HEK293T (cell line): ENCODE results near the gene ENAH.
A peak's percentile ranks its signal among the peaks of the same experiment; 100 is the strongest.

Source experiments
- CTCF ChIA-PET: fragments of 350-600 bp; formaldehyde crosslinking; extraction: SDS; loops from one replicate; lab custom pipeline; 2021; ENCODE audit warnings: antibody characterized with exemption, inconsistent platforms; lab: Yijun Ruan, JAX
- POLR2A ChIA-PET: fragments of 350-600 bp; formaldehyde crosslinking; extraction: SDS; loops from one replicate; lab custom pipeline; 2020; ENCODE audit warnings: antibody characterized with exemption, inconsistent platforms; lab: Yijun Ruan, JAX
- DNase-seq: peaks from one replicate; pipeline ENCODE4 v3.0.0; 2012; ENCODE audit warnings: mixed read lengths; ENCODE audit errors: extremely low spot score
- ARNT ChIP-seq: fragments of 450-650 bp; IDR thresholded peaks from 2 replicates; pipeline ENCODE4 v1.6.1; 2017; ENCODE audit warnings: mild to moderate bottlenecking
- BHLHE40 ChIP-seq: fragments of 450-650 bp; IDR thresholded peaks from 2 replicates; pipeline ENCODE4 v1.6.1; 2016; ENCODE audit warnings: mild to moderate bottlenecking, moderate library complexity, borderline replicate concordance
- CTBP1 ChIP-seq: fragments of 450-650 bp; IDR thresholded peaks from 2 replicates; pipeline ENCODE4 v1.6.1; 2016; ENCODE audit warnings: borderline replicate concordance
- ELF4 ChIP-seq: fragments of 450-650 bp; IDR thresholded peaks from 2 replicates; pipeline ENCODE4 v1.6.1; 2017; ENCODE audit warnings: antibody characterized with exemption
- FOXA1 ChIP-seq: fragments of 450-650 bp; IDR thresholded peaks from 2 replicates; pipeline ENCODE4 v1.6.1; 2016; ENCODE audit warnings: mild to moderate bottlenecking
- FOXK2 ChIP-seq: fragments of 450-650 bp; IDR thresholded peaks from 2 replicates; pipeline ENCODE4 v1.6.1; 2016; ENCODE audit warnings: mild to moderate bottlenecking
- FOXM1 ChIP-seq: fragments of 450-650 bp; IDR thresholded peaks from 2 replicates; pipeline ENCODE4 v1.6.1; 2017; ENCODE audit warnings: mild to moderate bottlenecking, borderline replicate concordance
- HDGF ChIP-seq: fragments of 450-650 bp; IDR thresholded peaks from 2 replicates; pipeline ENCODE4 v1.6.1; 2017; ENCODE audit warnings: antibody characterized with exemption, borderline replicate concordance
- L3MBTL2 ChIP-seq: fragments of 450-650 bp; conservative IDR thresholded peaks from 2 replicates; pipeline ENCODE4 v1.6.1; 2016; ENCODE audit warnings: mild to moderate bottlenecking
- LEF1 ChIP-seq: fragments of 450-650 bp; IDR thresholded peaks from 2 replicates; pipeline ENCODE4 v1.6.1; 2017; ENCODE audit warnings: mild to moderate bottlenecking, borderline replicate concordance
- NFRKB ChIP-seq: fragments of 450-650 bp; IDR thresholded peaks from 2 replicates; pipeline ENCODE4 v1.6.1; 2016; ENCODE audit warnings: mild to moderate bottlenecking, moderate library complexity
- SP1 ChIP-seq: fragments of 450-650 bp; IDR thresholded peaks from 2 replicates; pipeline ENCODE4 v1.6.1; 2017
- SUZ12 ChIP-seq: fragments of 450-650 bp; IDR thresholded peaks from 2 replicates; pipeline ENCODE4 v1.6.1; 2016; ENCODE audit warnings: mild to moderate bottlenecking
- TARDBP ChIP-seq: fragments of 450-650 bp; IDR thresholded peaks from 2 replicates; pipeline ENCODE4 v1.6.1; 2016
- ZNF384 ChIP-seq: fragments of 450-650 bp; IDR thresholded peaks from 2 replicates; pipeline ENCODE4 v1.6.1; 2016
- TF ChIP-seq, protein P1 (sequence below): fragments of 450-650 bp; IDR thresholded peaks from 2 replicates; pipeline ENCODE4 v1.6.1; 2016

ENAH gene

DNA sequence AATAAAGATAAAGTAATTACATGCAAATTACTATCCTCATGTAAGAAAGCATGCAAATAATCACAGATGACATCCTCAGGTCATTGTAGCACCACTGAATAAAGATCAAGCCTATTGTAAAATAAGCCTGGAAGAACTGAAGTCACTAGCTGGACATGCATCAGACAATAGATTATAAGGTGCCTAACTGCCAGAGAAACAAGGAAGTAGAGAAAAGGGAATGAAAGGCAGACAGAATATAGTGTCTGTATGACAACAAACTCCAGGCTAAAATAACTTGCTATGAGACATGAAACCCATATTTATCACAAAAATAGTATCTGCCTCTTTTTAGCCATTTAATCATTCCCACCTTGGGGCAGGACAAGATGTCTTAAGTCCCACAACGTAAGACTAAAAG, 108.7 kb downstream of the ENAH start:
- no peak for DNase-seq
- POLR2A ChIA-PET, result no interaction called here
- CTCF ChIA-PET, result no interaction called here
- TF ChIP-seq HDGF, result no peak
- TF ChIP-seq CTBP1, result no peak
- TF ChIP-seq LEF1, result no peak
- TF ChIP-seq FOXK2, result no peak
- TF ChIP-seq NFRKB, result no peak
- no peak for TF ChIP-seq FOXA1
- TF ChIP-seq ELF4, result no peak
- TF ChIP-seq TARDBP, result no peak
- TF ChIP-seq SP1, result no peak
- no peak for TF ChIP-seq BHLHE40
- TF ChIP-seq SUZ12, result no peak
- no peak for TF ChIP-seq FOXM1
- no peak for TF ChIP-seq L3MBTL2

GRCh38 chr1:225543350-225543749, 109.6 kb downstream of the ENAH start:
- ChIA-PET POLR2A (no interaction called here), CTCF (no interaction called here)
- TF ChIP-seq ARNT (0 out of 2 replicates have a peak, but pooled peaks have one; percentile 5), NFRKB (no peak)
- TF ChIP-seq, protein P1, sequence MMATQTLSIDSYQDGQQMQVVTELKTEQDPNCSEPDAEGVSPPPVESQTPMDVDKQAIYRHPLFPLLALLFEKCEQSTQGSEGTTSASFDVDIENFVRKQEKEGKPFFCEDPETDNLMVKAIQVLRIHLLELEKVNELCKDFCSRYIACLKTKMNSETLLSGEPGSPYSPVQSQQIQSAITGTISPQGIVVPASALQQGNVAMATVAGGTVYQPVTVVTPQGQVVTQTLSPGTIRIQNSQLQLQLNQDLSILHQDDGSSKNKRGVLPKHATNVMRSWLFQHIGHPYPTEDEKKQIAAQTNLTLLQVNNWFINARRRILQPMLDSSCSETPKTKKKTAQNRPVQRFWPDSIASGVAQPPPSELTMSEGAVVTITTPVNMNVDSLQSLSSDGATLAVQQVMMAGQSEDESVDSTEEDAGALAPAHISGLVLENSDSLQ, result no peak
- DNase-seq, result no peak

DNA sequence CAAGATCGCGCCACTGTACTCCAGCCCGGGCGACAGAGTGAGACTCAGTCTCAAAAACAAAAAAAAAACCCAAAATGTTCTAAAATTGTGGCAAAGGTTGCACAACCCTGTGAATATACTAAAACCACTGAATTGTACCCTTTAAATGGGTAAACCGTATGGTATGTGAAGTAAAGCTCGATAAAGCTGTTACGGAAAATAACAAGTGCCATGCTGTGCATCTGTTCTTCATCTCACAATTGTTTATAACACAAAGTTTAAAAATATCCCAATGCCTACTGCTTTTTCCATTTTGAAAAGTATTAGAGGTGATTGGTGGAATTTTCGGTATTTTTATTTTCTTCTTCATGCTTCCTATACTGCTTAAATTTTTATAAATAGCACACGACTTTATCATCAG, 111.5 kb downstream of the ENAH start:
- ChIA-PET POLR2A (no interaction called here), CTCF (no interaction called here)
- TF ChIP-seq FOXM1 (no peak), FOXK2 (no peak)
- no peak for DNase-seq

- ChIA-PET CTCF (no interaction called here), POLR2A (no interaction called here)
- TF ChIP-seq BHLHE40 (no peak), CTBP1 (no peak), HDGF (no peak), FOXA1 (no peak), FOXM1 (no peak), ZNF384 (no peak), SP1 (no peak), NFRKB (no peak)
- no peak for DNase-seq
These were observed 113.3 kb downstream of the ENAH start for GRCh38 chr1:225539575-225539974.

GRCh38 chr1:225539069-225539468, 113.9 kb downstream of the ENAH start:
- DNase-seq, result no peak
- TF ChIP-seq, protein P1, result no peak
- no peak for TF ChIP-seq TARDBP
- no peak for TF ChIP-seq ZNF384
- TF ChIP-seq CTBP1, result no peak
- TF ChIP-seq SP1, result no peak
- no peak for TF ChIP-seq FOXM1
- TF ChIP-seq SUZ12, result no peak
- no peak for TF ChIP-seq ARNT
- no peak for TF ChIP-seq FOXK2
- TF ChIP-seq L3MBTL2, result no peak
- no peak for TF ChIP-seq FOXA1
- TF ChIP-seq HDGF, result no peak
- no peak for TF ChIP-seq ELF4
- no peak for TF ChIP-seq BHLHE40
- no peak for TF ChIP-seq NFRKB
- no peak for TF ChIP-seq LEF1
- POLR2A ChIA-PET, result no interaction called here
- CTCF ChIA-PET, result interaction anchor here (1.2 kb wide), 1 partner anchor 65 kb away, joined by 4 read pairs; no protein-coding TSS in a partner anchor

DNA sequence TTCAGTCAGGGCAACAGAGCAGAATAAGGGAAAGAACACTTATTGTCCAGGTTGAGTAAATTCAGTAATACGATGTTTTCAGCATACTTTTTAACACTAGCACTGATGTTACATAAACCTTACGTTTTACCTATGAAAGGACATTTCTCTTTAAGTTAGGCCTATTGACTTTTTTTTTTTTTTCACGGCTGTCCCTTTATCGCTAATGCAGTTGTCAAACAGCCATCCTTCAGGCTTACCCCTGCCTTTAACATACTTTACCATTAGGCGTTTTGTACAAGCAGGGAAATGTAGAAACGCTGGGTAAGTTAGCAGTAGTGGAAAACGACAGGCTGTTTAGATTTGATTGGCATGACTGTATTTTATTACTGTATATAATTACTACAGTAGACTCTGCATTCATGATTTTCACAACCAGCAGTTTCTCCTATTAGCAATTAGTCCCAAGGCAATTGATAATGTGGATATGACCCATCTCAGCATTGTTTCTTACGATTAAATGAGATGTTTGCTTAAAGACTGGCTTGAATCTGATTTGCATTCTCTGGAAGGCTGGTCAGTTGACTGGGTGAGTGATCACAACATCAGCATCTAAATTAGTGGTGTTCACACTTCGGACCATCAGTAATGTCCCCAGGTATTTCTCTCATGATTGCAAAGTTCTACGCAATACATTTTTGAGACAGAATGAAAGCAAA, 115.2 kb downstream of the ENAH start:
- POLR2A ChIA-PET, result no interaction called here
- CTCF ChIA-PET, result interaction anchor here (0.5 kb wide), 1 partner anchor 14 kb away, joined by 3 read pairs; no protein-coding TSS in a partner anchor
- TF ChIP-seq FOXM1, result no peak
- TF ChIP-seq, protein P1, result peak; percentile 83
- DNase-seq, result no peak

DNA sequence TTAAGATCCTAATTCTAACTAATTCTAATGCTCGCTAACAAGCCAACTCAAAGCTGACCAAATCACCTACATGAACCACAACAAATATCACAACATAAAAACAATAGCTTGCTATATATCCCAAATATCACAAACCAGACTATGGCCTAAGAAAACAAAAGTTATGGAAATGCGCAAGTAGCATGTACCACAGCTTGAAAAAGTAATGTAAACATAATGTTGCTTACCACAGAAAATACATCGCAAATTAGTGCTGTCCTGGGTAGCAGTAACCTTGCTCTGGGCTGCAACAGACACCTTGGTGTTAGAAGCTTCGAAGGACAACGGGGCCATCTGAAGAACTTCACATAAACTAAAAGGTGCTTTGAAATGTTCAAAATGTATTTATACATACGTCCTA, 117.6 kb downstream of the ENAH start:
- CTCF ChIA-PET, result interaction anchor here (0.6 to 1.2 kb wide), 3 partner anchors 18 to 242 kb away, joined by 3 to 6 read pairs (median 3); no protein-coding TSS in a partner anchor
- no peak for DNase-seq

More for the DNA sequence above, 117.6 kb downstream of the ENAH start:
- TF ChIP-seq FOXK2 (no peak), FOXA1 (no peak), NFRKB (no peak)
- TF ChIP-seq, protein P1, result no peak
- POLR2A ChIA-PET, result interaction anchor here (0.6 to 1.3 kb wide), 3 partner anchors 120 to 252 kb away, joined by 3 to 4 read pairs (median 3); no protein-coding TSS in a partner anchor
